ENCODE data around the gene TMEM266. TPM values are rescaled to one million over a fixed set of nuclear protein-coding genes. Genes with fewer than 3 reads are reported as not detected.

The TMEM266 gene
- total and polyA plus RNA-seq, 2 experiments from 2014 or later: 0.42 to 5.0 TPM

GRCh38 chr15:76221085-76221767 lies 161.4 kb downstream of the TMEM266 start:
- H3K9me3 Mint-ChIP-seq: peaks cover 5% of the 10 kb centered on the region; the same call in 1 of the 3 replicates
- H3K36me3 Mint-ChIP-seq (ENCODE audit: low read depth): peaks cover 21% of the 10 kb centered on the region; the same call in 2 of the 3 replicates
- Histone ChIP-seq H3K27me3 (ENCODE audit: insufficient read depth) (no peaks in the 10 kb centered on the region), H4K20me1 (replicated peaks; ENCODE audit: insufficient read depth) (no peaks in the 10 kb centered on the region), H3K4me2 (no peak overlapping the region), H3K9me2 (ENCODE audit: insufficient read depth) (no peaks in the 10 kb centered on the region), H3K79me2 (replicated peaks; ENCODE audit: insufficient read depth) (no peaks in the 10 kb centered on the region), H3K36me3 (ENCODE audit: insufficient read depth) (0 out of 2 replicates have a peak, but pooled peaks cover 3% of the 10 kb centered on the region), H2AFZ (no peak overlapping the region), H3K4me1 (ENCODE audit: insufficient read depth) (no peaks in the 10 kb centered on the region), H3K27ac (ENCODE audit: low read depth) (no peak overlapping the region), H3K4me3 (no peak overlapping the region), H3F3A (replicated peaks; ENCODE audit: low read depth) (no peaks in the 10 kb centered on the region)
- DNase-seq (ENCODE audit: low spot score): no peak
- no peaks in the 10 kb centered on the region for H3K4me1 Mint-ChIP-seq
- TF ChIP-seq CREB1 (CRISPR knock-in tag; IDR thresholded peaks at IDR 0.05; ENCODE audit: low read depth): no peak
- no peak for TF ChIP-seq ZNF114 (CRISPR knock-in tag; IDR thresholded peaks at IDR 0.05)
- TF ChIP-seq NANOG (IDR thresholded peaks at IDR 0.05; ENCODE audit: borderline replicate concordance): no peak
- TF ChIP-seq STAT1 (IDR thresholded peaks at IDR 0.05; ENCODE audit: unreplicated experiment): no peak
- TF ChIP-seq EZH2phosphoT487 (IDR thresholded peaks at IDR 0.05; ENCODE audit: unreplicated experiment): no peak
- TF ChIP-seq, protein P1, sequence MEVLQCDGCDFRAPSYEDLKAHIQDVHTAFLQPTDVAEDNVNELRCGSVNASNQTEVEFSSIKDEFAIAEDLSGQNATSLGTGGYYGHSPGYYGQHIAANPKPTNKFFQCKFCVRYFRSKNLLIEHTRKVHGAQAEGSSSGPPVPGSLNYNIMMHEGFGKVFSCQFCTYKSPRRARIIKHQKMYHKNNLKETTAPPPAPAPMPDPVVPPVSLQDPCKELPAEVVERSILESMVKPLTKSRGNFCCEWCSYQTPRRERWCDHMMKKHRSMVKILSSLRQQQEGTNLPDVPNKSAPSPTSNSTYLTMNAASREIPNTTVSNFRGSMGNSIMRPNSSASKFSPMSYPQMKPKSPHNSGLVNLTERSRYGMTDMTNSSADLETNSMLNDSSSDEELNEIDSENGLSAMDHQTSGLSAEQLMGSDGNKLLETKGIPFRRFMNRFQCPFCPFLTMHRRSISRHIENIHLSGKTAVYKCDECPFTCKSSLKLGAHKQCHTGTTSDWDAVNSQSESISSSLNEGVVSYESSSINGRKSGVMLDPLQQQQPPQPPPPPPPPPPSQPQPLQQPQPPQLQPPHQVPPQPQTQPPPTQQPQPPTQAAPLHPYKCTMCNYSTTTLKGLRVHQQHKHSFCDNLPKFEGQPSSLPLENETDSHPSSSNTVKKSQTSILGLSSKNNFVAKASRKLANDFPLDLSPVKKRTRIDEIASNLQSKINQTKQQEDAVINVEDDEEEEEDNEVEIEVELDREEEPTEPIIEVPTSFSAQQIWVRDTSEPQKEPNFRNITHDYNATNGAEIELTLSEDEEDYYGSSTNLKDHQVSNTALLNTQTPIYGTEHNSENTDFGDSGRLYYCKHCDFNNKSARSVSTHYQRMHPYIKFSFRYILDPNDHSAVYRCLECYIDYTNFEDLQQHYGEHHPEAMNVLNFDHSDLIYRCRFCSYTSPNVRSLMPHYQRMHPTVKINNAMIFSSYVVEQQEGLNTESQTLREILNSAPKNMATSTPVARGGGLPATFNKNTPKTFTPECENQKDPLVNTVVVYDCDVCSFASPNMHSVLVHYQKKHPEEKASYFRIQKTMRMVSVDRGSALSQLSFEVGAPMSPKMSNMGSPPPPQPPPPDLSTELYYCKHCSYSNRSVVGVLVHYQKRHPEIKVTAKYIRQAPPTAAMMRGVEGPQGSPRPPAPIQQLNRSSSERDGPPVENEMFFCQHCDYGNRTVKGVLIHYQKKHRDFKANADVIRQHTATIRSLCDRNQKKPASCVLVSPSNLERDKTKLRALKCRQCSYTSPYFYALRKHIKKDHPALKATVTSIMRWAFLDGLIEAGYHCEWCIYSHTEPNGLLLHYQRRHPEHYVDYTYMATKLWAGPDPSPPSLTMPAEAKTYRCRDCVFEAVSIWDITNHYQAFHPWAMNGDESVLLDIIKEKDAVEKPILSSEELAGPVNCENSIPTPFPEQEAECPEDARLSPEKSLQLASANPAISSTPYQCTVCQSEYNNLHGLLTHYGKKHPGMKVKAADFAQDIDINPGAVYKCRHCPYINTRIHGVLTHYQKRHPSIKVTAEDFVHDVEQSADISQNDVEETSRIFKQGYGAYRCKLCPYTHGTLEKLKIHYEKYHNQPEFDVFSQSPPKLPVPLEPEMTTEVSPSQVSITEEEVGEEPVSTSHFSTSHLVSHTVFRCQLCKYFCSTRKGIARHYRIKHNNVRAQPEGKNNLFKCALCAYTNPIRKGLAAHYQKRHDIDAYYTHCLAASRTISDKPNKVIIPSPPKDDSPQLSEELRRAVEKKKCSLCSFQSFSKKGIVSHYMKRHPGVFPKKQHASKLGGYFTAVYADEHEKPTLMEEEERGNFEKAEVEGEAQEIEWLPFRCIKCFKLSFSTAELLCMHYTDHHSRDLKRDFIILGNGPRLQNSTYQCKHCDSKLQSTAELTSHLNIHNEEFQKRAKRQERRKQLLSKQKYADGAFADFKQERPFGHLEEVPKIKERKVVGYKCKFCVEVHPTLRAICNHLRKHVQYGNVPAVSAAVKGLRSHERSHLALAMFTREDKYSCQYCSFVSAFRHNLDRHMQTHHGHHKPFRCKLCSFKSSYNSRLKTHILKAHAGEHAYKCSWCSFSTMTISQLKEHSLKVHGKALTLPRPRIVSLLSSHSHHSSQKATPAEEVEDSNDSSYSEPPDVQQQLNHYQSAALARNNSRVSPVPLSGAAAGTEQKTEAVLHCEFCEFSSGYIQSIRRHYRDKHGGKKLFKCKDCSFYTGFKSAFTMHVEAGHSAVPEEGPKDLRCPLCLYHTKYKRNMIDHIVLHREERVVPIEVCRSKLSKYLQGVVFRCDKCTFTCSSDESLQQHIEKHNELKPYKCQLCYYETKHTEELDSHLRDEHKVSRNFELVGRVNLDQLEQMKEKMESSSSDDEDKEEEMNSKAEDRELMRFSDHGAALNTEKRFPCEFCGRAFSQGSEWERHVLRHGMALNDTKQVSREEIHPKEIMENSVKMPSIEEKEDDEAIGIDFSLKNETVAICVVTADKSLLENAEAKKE (CRISPR knock-in tag; IDR thresholded peaks at IDR 0.05): no peak
- no peak for TF ChIP-seq POLR2AphosphoS5 (IDR thresholded peaks at IDR 0.05; ENCODE audit: low read depth)
- no peak for TF ChIP-seq ZNF331 (CRISPR knock-in tag; IDR thresholded peaks at IDR 0.05; ENCODE audit: low read depth)
- TF ChIP-seq, protein P2, sequence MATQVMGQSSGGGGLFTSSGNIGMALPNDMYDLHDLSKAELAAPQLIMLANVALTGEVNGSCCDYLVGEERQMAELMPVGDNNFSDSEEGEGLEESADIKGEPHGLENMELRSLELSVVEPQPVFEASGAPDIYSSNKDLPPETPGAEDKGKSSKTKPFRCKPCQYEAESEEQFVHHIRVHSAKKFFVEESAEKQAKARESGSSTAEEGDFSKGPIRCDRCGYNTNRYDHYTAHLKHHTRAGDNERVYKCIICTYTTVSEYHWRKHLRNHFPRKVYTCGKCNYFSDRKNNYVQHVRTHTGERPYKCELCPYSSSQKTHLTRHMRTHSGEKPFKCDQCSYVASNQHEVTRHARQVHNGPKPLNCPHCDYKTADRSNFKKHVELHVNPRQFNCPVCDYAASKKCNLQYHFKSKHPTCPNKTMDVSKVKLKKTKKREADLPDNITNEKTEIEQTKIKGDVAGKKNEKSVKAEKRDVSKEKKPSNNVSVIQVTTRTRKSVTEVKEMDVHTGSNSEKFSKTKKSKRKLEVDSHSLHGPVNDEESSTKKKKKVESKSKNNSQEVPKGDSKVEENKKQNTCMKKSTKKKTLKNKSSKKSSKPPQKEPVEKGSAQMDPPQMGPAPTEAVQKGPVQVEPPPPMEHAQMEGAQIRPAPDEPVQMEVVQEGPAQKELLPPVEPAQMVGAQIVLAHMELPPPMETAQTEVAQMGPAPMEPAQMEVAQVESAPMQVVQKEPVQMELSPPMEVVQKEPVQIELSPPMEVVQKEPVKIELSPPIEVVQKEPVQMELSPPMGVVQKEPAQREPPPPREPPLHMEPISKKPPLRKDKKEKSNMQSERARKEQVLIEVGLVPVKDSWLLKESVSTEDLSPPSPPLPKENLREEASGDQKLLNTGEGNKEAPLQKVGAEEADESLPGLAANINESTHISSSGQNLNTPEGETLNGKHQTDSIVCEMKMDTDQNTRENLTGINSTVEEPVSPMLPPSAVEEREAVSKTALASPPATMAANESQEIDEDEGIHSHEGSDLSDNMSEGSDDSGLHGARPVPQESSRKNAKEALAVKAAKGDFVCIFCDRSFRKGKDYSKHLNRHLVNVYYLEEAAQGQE (IDR thresholded peaks at IDR 0.05; ENCODE audit: unreplicated experiment): no peak
- TF ChIP-seq EZH2 (IDR thresholded peaks at IDR 0.05; ENCODE audit: low read depth, unreplicated experiment): no peak
- TF ChIP-seq JUNB (IDR thresholded peaks at IDR 0.05; ENCODE audit: unreplicated experiment): no peak
- TF ChIP-seq, protein P3, sequence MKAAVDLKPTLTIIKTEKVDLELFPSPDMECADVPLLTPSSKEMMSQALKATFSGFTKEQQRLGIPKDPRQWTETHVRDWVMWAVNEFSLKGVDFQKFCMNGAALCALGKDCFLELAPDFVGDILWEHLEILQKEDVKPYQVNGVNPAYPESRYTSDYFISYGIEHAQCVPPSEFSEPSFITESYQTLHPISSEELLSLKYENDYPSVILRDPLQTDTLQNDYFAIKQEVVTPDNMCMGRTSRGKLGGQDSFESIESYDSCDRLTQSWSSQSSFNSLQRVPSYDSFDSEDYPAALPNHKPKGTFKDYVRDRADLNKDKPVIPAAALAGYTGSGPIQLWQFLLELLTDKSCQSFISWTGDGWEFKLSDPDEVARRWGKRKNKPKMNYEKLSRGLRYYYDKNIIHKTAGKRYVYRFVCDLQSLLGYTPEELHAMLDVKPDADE (IDR thresholded peaks at IDR 0.05): no peak
- TF ChIP-seq CTCF (conservative IDR thresholded peaks at IDR 0.05; ENCODE audit: low read depth in 2 of 2): no peak
- no peaks in the 10 kb centered on the region for H3K27me3 Mint-ChIP-seq (ENCODE audit: insufficient read depth, low read depth, poor library complexity)
- no peak for ATAC-seq
- H3K4me3 Mint-ChIP-seq: no peak overlapping the region
- no peak overlapping the region for H3K27ac Mint-ChIP-seq

Measured in GM23338 (cell line).